H9 (cell line): ENCODE measurements around the gene PRR9. TPM values are rescaled to one million over a fixed set of nuclear protein-coding genes. Genes with fewer than 3 reads are reported as not detected.

Source experiments
- DNase-seq: peaks from one replicate; pipeline ENCODE4 v3.0.0-alpha.2; 2017
- H2AFZ ChIP-seq: one replicate; pipeline ENCODE4 v1.6.1; 2013; ENCODE audit warnings: mild to moderate bottlenecking, low read length, control low read depth, moderate library complexity
- H2AK5ac ChIP-seq: 2 replicates; pipeline ENCODE4 v1.6.1; 2013; ENCODE audit warnings: low read length, control low read depth, mixed read lengths; ENCODE audit not compliant: insufficient read length
- H2BK120ac ChIP-seq: one replicate; pipeline ENCODE4 v1.6.1; 2013; ENCODE audit warnings: low read depth, mild to moderate bottlenecking, low read length, control low read depth, inconsistent platforms; ENCODE audit not compliant: poor library complexity, severe bottlenecking
- H2BK12ac ChIP-seq: 2 replicates; pipeline ENCODE4 v1.6.1; 2013; ENCODE audit warnings: low read length, control low read depth, mixed read lengths, low read depth; ENCODE audit not compliant: insufficient read length
- H2BK15ac ChIP-seq: 2 replicates; pipeline ENCODE4 v1.6.1; 2013; ENCODE audit warnings: low read depth, low read length, control low read depth
- H2BK20ac ChIP-seq: one replicate; pipeline ENCODE4 v1.6.1; 2013; ENCODE audit warnings: low read depth, mild to moderate bottlenecking, low read length, control low read depth, inconsistent platforms; ENCODE audit not compliant: poor library complexity, severe bottlenecking
- H2BK5ac ChIP-seq: 2 replicates; pipeline ENCODE4 v1.6.1; 2013; ENCODE audit warnings: low read length, control low read depth, mixed read lengths; ENCODE audit not compliant: insufficient read length
- H3K14ac ChIP-seq: 2 replicates; pipeline ENCODE4 v1.6.1; 2013; ENCODE audit warnings: low read length, control low read depth; ENCODE audit not compliant: insufficient read depth
- H3K18ac ChIP-seq: 2 replicates; pipeline ENCODE4 v1.6.1; 2013; ENCODE audit warnings: low read depth, mild to moderate bottlenecking, mixed read lengths, low read length, control low read depth; ENCODE audit not compliant: insufficient read length
- H3K23ac ChIP-seq: 2 replicates; pipeline ENCODE4 v1.6.1; 2013; ENCODE audit warnings: low read length, control low read depth, mixed read lengths, low read depth; ENCODE audit not compliant: insufficient read length
- H3K23me2 ChIP-seq: 2 replicates; pipeline ENCODE4 v1.6.1; 2013; ENCODE audit warnings: low read depth, mild to moderate bottlenecking, mixed read lengths, low read length, control low read depth; ENCODE audit not compliant: insufficient read length, poor library complexity, severe bottlenecking
- H3K27ac ChIP-seq: 2 replicates; pipeline ENCODE4 v1.5.1; 2013; ENCODE audit warnings: low read length, control low read depth, mixed read lengths, low read depth; ENCODE audit not compliant: insufficient read length
- H3K27me3 ChIP-seq: 2 replicates; pipeline ENCODE4 v1.6.1; 2013; ENCODE audit warnings: low read length, control low read depth, inconsistent platforms; ENCODE audit not compliant: insufficient read depth
- H3K4ac ChIP-seq: 2 replicates; pipeline ENCODE4 v1.6.1; 2013; ENCODE audit warnings: low read depth, mild to moderate bottlenecking, control low read depth, inconsistent platforms, low read length, moderate library complexity
- H3K4me1 ChIP-seq: 2 replicates; pipeline ENCODE4 v1.6.1; 2013; ENCODE audit warnings: low read length, control low read depth, inconsistent platforms; ENCODE audit not compliant: insufficient read depth
- H3K4me2 ChIP-seq: 2 replicates; pipeline ENCODE4 v1.6.1; 2013; ENCODE audit warnings: low read length, control low read depth, mixed read lengths; ENCODE audit not compliant: insufficient read length, insufficient read depth
- H3K56ac ChIP-seq: 2 replicates; pipeline ENCODE4 v1.6.1; 2013; ENCODE audit warnings: low read depth, mild to moderate bottlenecking, mixed read lengths, low read length, control low read depth; ENCODE audit not compliant: insufficient read length
- H3K79me1 ChIP-seq: 2 replicates; pipeline ENCODE4 v1.6.1; 2013; ENCODE audit warnings: low read depth, mild to moderate bottlenecking, moderate library complexity, low read length, control low read depth, inconsistent platforms; ENCODE audit not compliant: insufficient read depth, poor library complexity, severe bottlenecking
- H3K79me2 ChIP-seq: 2 replicates; pipeline ENCODE4 v1.6.1; 2013; ENCODE audit warnings: low read length, control low read depth, inconsistent platforms; ENCODE audit not compliant: insufficient read depth
- H3K9ac ChIP-seq: 2 replicates; pipeline ENCODE4 v1.6.1; 2013; ENCODE audit warnings: low read length, control low read depth, mixed read lengths; ENCODE audit not compliant: insufficient read length; ENCODE audit errors: extremely low read depth
- H3K9me3 ChIP-seq: one replicate; pipeline ENCODE4 v1.6.1; 2013; ENCODE audit warnings: low read depth, low read length, inconsistent platforms; ENCODE audit not compliant: control insufficient read depth
- H3T11ph ChIP-seq: one replicate; pipeline ENCODE4 v1.6.1; 2013; ENCODE audit warnings: mild to moderate bottlenecking, low read length, control low read depth, inconsistent platforms
- H4K20me1 ChIP-seq: one replicate; pipeline ENCODE4 v1.6.1; 2013; ENCODE audit not compliant: control insufficient read depth, insufficient read length, insufficient read depth
- H4K5ac ChIP-seq: 2 replicates; pipeline ENCODE4 v1.6.1; 2013; ENCODE audit warnings: low read depth, mild to moderate bottlenecking, mixed read lengths, low read length, control low read depth; ENCODE audit not compliant: insufficient read length
- H4K8ac ChIP-seq: replicated peaks from 2 replicates; pipeline ENCODE4 v1.6.1; 2013; ENCODE audit warnings: low read length, control low read depth, mixed read lengths, low read depth; ENCODE audit not compliant: insufficient read length
- H4K91ac ChIP-seq: 2 replicates; pipeline ENCODE4 v1.6.1; 2013; ENCODE audit warnings: low read depth, mild to moderate bottlenecking, moderate library complexity, mixed read lengths, low read length, control low read depth; ENCODE audit not compliant: insufficient read length
- H3K27ac Mint-ChIP-seq, 3 experiments: 2 replicates in 2 of 3; 3 replicates in 1 of 3; pipeline ENCODE4 v1.8.0; 2020 to 2021; ENCODE audit warnings: mixed read lengths in 3 of 3, mild to moderate bottlenecking in 1 of 3, moderate library complexity in 1 of 3
- H3K27me3 Mint-ChIP-seq: 2 replicates; pipeline ENCODE4 v1.8.0; 2021; ENCODE audit warnings: low read depth, mild to moderate bottlenecking, moderate library complexity, mixed read lengths
- H3K36me3 Mint-ChIP-seq, 3 experiments: 2 replicates in 2 of 3; 3 replicates in 1 of 3; pipeline ENCODE4 v1.8.0; 2020 to 2021; ENCODE audit warnings: low read depth in 3 of 3, mixed read lengths in 3 of 3; ENCODE audit not compliant: insufficient read depth in 1 of 3
- H3K4me1 Mint-ChIP-seq, 2 experiments: 2 replicates each; pipeline ENCODE4 v1.8.0; 2020; ENCODE audit warnings: mixed read lengths in 2 of 2
- H3K4me3 Mint-ChIP-seq, 2 experiments: 2 replicates in 1 of 2; 3 replicates in 1 of 2; pipeline ENCODE4 v1.8.0; 2020 to 2021; ENCODE audit warnings: mild to moderate bottlenecking in 2 of 2, mixed read lengths in 2 of 2, moderate library complexity in 1 of 2
- H3K9me3 Mint-ChIP-seq, 2 experiments: 2 replicates in 1 of 2; 3 replicates in 1 of 2; pipeline ENCODE4 v1.8.0; 2020; ENCODE audit warnings: mild to moderate bottlenecking in 2 of 2, mixed read lengths in 2 of 2, moderate library complexity in 1 of 2
- WGBS: extraction: QIAGEN DNeasy Blood & Tissue Kit; methylation state at CpG from one replicate; pipeline ENCODE4 v1.1.7; 2013; ENCODE audit warnings: missing lambda C conversion rate, low lambda C conversion rate, mixed read lengths; ENCODE audit not compliant: insufficient read length; ENCODE audit errors: extremely low coverage; 5-methylcytosine and 5-hydroxymethylcytosine counted together
- total RNA-seq: library from RNA; stranded (reverse); gene quantifications from 2 replicates; pipeline ENCODE4 v1.2.1, GENCODE V29; 2021
- TF ChIP-seq, protein P1 (sequence below): fragments of 200-600 bp; sonication (generic); conservative IDR thresholded peaks from 3 replicates; pipeline ENCODE4 v1.8.0; 2021; ENCODE audit warnings: antibody characterized with exemption, mild to moderate bottlenecking

The PRR9 gene
- total RNA-seq, 1 experiment from 2014 or later, result not detected

GRCh38 chr1:153233448-153233847, 16.1 kb downstream of the PRR9 start:
- Mint-ChIP-seq H3K4me1 (no peaks in the 10 kb centered on the region), H3K4me3 (no peak overlapping the region), H3K36me3 (no peaks in the 10 kb centered on the region), H3K9me3 (peaks cover 0 to 3% of the 10 kb centered on the region in 2 experiments; a peak in 3 of 5 replicates), H3K27me3 (peaks cover 9% of the 10 kb centered on the region), H3K27ac (no peak overlapping the region)
- TF ChIP-seq, protein P1, sequence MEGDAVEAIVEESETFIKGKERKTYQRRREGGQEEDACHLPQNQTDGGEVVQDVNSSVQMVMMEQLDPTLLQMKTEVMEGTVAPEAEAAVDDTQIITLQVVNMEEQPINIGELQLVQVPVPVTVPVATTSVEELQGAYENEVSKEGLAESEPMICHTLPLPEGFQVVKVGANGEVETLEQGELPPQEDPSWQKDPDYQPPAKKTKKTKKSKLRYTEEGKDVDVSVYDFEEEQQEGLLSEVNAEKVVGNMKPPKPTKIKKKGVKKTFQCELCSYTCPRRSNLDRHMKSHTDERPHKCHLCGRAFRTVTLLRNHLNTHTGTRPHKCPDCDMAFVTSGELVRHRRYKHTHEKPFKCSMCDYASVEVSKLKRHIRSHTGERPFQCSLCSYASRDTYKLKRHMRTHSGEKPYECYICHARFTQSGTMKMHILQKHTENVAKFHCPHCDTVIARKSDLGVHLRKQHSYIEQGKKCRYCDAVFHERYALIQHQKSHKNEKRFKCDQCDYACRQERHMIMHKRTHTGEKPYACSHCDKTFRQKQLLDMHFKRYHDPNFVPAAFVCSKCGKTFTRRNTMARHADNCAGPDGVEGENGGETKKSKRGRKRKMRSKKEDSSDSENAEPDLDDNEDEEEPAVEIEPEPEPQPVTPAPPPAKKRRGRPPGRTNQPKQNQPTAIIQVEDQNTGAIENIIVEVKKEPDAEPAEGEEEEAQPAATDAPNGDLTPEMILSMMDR, result no peak
- Histone ChIP-seq H3K56ac (no peak overlapping the region), H3K4me1 (no peaks in the 10 kb centered on the region), H3K79me2 (no peaks in the 10 kb centered on the region), H3T11ph (no peak overlapping the region), H2AFZ (no peak overlapping the region), H3K14ac (no peak overlapping the region), H3K18ac (no peak overlapping the region), H2BK20ac (no peak overlapping the region), H2BK12ac (no peak overlapping the region), H4K91ac (no peak overlapping the region), H2AK5ac (no peak overlapping the region), H3K23me2 (no peaks in the 10 kb centered on the region), H3K23ac (no peak overlapping the region), H3K79me1 (no peaks in the 10 kb centered on the region), H4K8ac (no peak overlapping the region), H3K4ac (no peak overlapping the region), H2BK15ac (no peak overlapping the region), H2BK5ac (no peak overlapping the region), H4K5ac (no peak overlapping the region), H2BK120ac (no peak overlapping the region), H3K27ac (no peak overlapping the region), H3K4me2 (no peak overlapping the region), H3K9ac (no peak overlapping the region), H3K9me3 (no peaks in the 10 kb centered on the region), H4K20me1 (no peaks in the 10 kb centered on the region), H3K27me3 (no peaks in the 10 kb centered on the region)
- no CpG with 5 or more reads among the region's 1 CpG for WGBS
- DNase-seq, result no peak
